ENCODE results near the gene DGKG.

The DGKG gene

GRCh38 chr3:186142393-186142932 lies 219.6 kb downstream of the DGKG start:
- no peak for DNase-seq (ENCODE audit: low read depth in 2 of 2)

GRCh38 chr3:186141790-186142189 lies 220.2 kb downstream of the DGKG start:
- no peak for DNase-seq (ENCODE audit: low read depth in 2 of 2)

- DNase-seq (ENCODE audit: low read depth in 2 of 2), result no peak
Observed at GRCh38 chr3:186138272-186138981, 223.6 kb downstream of the DGKG start.

GRCh38 chr3:186137051-186137685 lies 224.9 kb downstream of the DGKG start:
- DNase-seq (ENCODE audit: low read depth in 2 of 2), result no peak

- no peak for DNase-seq (ENCODE audit: low read depth in 2 of 2)
Observed at GRCh38 chr3:186133980-186134379, 228.1 kb downstream of the DGKG start.

GRCh38 chr3:186132487-186132886 lies 229.5 kb downstream of the DGKG start:
- no peak for DNase-seq (ENCODE audit: low read depth in 2 of 2)

- DNase-seq (ENCODE audit: low read depth in 2 of 2), result no peak
Observed at GRCh38 chr3:186129206-186129605, 232.8 kb downstream of the DGKG start.

GRCh38 chr3:186128158-186128557 lies 233.9 kb downstream of the DGKG start:
- DNase-seq (ENCODE audit: low read depth in 2 of 2), result no peak

- DNase-seq (ENCODE audit: low read depth in 2 of 2), result no peak
Observed at GRCh38 chr3:186127463-186127862, 234.6 kb downstream of the DGKG start.

- DNase-seq (ENCODE audit: low read depth in 2 of 2), result no peak
Observed at GRCh38 chr3:186125118-186125517, 236.9 kb downstream of the DGKG start.

GRCh38 chr3:186124592-186124991 lies 237.4 kb downstream of the DGKG start:
- no peak for DNase-seq (ENCODE audit: low read depth in 2 of 2)

GRCh38 chr3:186123012-186123411 lies 239.0 kb downstream of the DGKG start:
- DNase-seq (ENCODE audit: low read depth in 2 of 2), result no peak

- no peak for DNase-seq (ENCODE audit: low read depth in 2 of 2)
Observed at GRCh38 chr3:186121968-186122367, 240.1 kb downstream of the DGKG start.

- DNase-seq (ENCODE audit: low read depth in 2 of 2), result no peak
Observed at GRCh38 chr3:186121278-186121677, 240.8 kb downstream of the DGKG start.

- no peak for DNase-seq (ENCODE audit: low read depth in 2 of 2)
Observed at GRCh38 chr3:186119499-186119898, 242.5 kb downstream of the DGKG start.

GRCh38 chr3:186118692-186119091 lies 243.3 kb downstream of the DGKG start:
- no peak for DNase-seq (ENCODE audit: low read depth in 2 of 2)

GRCh38 chr3:186117521-186118134 lies 244.4 kb downstream of the DGKG start:
- no peak for DNase-seq (ENCODE audit: low read depth in 2 of 2)

- no peak for DNase-seq (ENCODE audit: low read depth in 2 of 2)
Observed at GRCh38 chr3:186115239-186115996, 246.6 kb downstream of the DGKG start.

GRCh38 chr3:186110975-186111974 lies 250.8 kb downstream of the DGKG start:
- no peak for DNase-seq (ENCODE audit: low read depth in 2 of 2)

- DNase-seq (ENCODE audit: low read depth in 2 of 2), result no peak
Observed at GRCh38 chr3:186109897-186110803, 251.9 kb downstream of the DGKG start.

Measured in stimulated activated CD8-positive, alpha-beta memory T cell treated with anti-CD3 and anti-CD28 coated beads, Interleukin-2, amount 100 ng/mL, for 1 hour (primary cell).